GM15510 (cell line): Measurements from ENCODE around the gene TCF4.

Source experiments
- POLR2A ChIP-seq: IDR thresholded peaks from 3 replicates; pipeline ENCODE4 v1.6.1; 2011; ENCODE audit warnings: borderline replicate concordance; ENCODE audit not compliant: insufficient read length; ENCODE audit errors: extremely low read depth

Gene TCF4

GRCh38 chr18:55370936-55371335 lies 217.1 kb downstream of the TCF4 start:
- no peak for TF ChIP-seq POLR2A

- no peak for TF ChIP-seq POLR2A
These were observed 218.6 kb downstream of the TCF4 start for GRCh38 chr18:55369346-55369745.

DNA sequence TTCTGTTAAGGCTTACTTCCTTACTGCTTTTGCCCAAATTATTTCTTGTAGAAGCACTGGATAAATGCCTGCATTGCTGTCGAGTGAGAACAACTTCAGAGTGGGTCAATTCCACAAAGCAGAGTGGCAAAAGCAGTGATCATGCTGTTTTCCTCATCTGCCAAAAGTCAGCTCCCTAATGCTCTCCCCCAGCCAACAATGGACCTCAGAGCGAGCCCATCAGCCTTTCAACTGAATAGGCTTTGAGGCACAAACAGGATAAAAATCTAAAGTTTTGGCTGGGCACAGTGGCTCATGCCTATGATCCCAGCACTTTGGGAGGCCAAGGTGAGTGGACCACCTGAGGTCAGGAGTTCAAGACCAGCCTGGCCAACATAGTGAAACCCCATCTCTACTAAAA lies 222.7 kb downstream of the TCF4 start:
- no peak for TF ChIP-seq POLR2A

- TF ChIP-seq POLR2A: no peak
These were observed 225.7 kb downstream of the TCF4 start for GRCh38 chr18:55362303-55362702.

DNA sequence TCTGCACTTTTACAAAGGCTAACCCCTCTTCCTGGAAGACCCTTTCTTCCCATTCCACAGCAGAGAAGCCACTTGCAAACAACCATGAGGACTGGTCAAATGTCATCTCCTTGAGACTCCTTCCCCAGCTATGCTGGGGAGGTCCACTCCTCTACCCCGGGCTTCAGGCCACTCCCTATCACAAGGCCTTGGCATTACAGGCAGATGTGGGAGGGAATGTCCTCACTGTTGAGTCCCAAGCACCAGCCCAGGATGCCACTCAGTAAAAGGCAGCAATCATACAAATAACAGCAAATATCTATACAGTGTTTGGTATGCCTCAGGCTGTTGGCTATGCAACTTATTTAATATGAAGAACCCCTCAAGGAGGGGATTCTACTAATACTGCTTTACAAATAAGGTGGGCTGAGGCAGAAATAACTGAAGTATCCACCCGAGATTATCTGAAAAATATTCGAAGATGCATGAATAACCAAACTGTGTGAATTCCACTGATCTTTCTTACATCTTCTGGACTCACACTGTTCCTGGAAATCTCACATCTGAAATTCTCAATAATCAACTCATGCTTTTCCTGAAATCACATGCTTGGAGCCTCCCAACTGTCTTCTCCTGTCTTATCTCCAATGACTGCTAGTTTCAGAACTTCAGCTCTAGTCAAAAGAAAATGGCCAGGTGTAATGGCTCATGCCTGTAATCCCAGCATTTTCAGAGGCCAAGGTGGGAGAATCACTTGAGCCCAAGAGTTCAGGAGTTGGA lies 226.3 kb downstream of the TCF4 start:
- TF ChIP-seq POLR2A: no peak

GRCh38 chr18:55360061-55360460 lies 227.9 kb downstream of the TCF4 start:
- no peak for TF ChIP-seq POLR2A

DNA sequence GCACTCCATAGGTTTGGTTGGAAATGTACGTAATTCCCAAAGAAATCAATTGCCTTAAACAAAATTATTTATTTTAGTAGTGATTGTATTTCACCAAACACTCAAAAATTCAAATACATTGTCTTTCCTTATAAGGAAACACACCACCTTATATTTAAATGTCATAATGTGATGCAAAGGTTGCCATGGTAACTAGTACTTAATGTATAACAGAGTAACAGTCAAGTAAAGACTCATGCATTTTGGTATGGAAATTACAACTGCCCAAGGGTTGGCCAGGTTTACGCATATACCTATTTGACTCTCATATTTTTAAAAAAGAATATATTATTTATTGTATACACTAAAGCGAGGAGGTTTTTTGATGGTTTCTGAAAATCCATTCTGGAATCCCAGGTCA lies 231.2 kb downstream of the TCF4 start:
- no peak for TF ChIP-seq POLR2A

GRCh38 chr18:55355223-55355622 lies 232.8 kb downstream of the TCF4 start:
- TF ChIP-seq POLR2A: no peak

GRCh38 chr18:55354795-55355194 lies 233.2 kb downstream of the TCF4 start:
- TF ChIP-seq POLR2A: no peak

GRCh38 chr18:55353806-55354205 lies 234.2 kb downstream of the TCF4 start:
- no peak for TF ChIP-seq POLR2A

DNA sequence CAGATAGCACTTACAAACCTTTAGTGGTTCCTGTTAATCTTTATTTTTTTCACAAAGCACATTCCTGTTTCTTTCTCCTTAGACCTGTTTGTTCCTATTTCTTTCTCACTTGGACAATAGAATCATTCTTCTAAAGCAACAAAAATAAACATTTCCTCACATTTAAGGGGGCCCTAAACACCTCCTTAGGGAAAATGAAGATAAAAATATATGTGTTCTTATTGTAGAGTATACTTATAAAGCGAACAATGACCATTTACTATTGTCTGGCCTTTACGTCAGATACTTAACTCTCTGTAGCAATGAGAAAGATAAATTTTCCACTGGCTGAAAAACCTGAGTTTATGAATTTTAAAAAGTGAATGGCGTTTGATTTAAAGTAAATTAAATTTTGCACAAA lies 234.6 kb downstream of the TCF4 start:
- no peak for TF ChIP-seq POLR2A

DNA sequence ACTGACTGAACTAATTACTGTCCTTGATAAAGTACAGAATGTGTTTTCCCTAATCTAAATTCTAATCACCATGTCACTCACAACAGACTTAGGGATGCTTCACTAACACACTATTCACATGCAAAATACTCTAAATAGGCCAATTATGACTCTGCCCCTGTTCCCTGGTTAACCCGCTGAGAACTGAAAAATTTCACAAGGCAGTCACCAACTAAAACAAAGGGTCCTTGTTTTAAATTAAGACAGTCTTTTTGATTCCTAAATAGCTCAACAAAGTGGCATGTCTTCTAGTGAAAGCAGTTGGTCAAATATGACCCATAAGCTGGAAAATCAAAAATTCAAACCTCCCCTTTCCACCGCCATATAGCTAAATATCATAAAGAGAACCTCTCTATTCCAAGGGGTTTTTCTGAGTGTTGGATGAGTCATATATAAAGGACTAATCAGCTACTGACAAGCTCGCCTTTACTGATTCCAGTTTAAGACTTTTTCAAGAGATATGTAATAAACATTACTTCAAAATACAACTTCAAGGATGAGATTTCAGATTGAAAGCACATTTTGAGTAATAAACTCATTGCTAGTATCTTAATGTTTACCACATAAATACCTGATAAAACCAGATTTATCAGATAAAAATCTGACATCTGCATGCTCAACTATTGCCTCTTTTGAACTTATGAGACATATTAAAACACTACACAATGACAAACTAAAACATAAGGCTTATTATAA lies 235.8 kb downstream of the TCF4 start:
- no peak for TF ChIP-seq POLR2A

DNA sequence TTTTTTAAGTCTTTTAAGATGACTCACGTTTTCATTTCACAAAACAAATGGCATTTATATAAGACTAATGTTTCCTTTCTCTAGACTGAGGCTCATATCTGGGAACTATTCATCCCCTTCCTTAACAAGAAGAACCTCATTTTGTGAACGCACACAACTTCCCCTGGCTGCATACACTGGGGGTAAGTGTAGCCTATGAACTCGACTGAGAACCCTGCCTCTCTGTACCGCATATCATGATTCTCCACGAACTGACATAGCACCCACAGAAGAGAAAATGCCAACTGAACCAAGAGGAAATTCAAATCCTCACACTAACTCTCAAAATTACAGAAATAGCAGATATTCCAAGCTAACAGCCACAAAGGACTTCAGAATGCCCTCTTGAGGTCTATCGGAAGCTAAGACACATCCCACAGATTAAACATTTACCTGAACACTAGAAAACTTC lies 236.7 kb downstream of the TCF4 start:
- no peak for TF ChIP-seq POLR2A

- no peak for TF ChIP-seq POLR2A
These were observed 238.3 kb downstream of the TCF4 start for GRCh38 chr18:55349685-55350084.

DNA sequence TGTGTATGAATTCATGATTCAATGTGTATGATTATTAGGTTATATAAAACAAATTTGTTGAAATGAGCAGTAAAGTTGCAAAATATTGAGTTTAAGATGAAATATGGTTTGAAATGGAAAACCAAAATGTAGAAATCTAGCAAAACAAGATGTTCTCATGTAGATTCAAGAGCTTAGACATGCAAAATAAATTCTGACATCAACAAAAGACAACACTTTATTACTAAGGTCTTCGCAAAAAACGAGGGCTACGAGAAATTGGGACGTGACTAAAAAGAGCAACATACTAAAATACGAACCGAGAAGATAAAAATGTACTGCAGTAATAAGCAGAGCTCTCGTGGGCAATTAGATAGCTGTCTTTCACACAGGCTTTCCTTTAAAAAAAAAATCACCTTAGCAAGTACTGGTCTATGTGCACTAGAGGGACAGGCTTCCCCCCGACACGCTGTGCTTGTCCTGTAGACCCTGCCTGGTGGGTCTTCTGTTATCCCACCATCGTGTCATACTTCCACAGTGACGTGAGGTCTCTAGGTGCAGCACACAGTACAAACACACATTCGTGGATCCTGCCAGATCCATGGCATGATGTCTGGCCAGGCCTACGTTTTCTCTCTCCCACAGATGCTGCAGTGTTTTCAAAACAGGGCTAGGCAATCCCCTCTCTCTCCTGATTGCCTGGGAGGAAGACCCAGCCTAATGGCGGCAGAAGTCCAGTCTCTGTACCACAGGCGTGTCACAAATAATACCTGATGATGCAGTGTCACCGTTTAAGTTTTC lies 240.8 kb downstream of the TCF4 start:
- TF ChIP-seq POLR2A: no peak
